Activated CD8-positive, alpha-beta memory T cell treated with anti-CD3 and anti-CD28 coated beads for 36 hours (primary cell): Measurements from ENCODE around the gene MYH15. TPM values are rescaled to one million over a fixed set of nuclear protein-coding genes. Genes with fewer than 3 reads are reported as not detected.

Source experiments
- total RNA-seq, 2 experiments: library from RNA; stranded (reverse); gene quantifications; one replicate each; pipeline ENCODE4 v1.2.3, GENCODE V29; 2021

MYH15 gene
- total RNA-seq, 2 experiments from 2014 or later: 0.11 to 0.17 TPM

Other genes with a start within 250 kb of the MYH15 start
- 1 to 10 TPM; 1.3 to 1.4 TPM for gene HHLA2, start 214.0 kb downstream of the MYH15 start, total RNA-seq
- 10 to 100 TPM; 50.1 to 50.9 TPM for gene CIP2A, start 78.8 kb upstream of the MYH15 start, total RNA-seq
- gene DZIP3, start 79.1 kb upstream of the MYH15 start, total RNA-seq: 10 to 100 TPM in 1 of 2 experiments, 1 to 10 TPM in 1; 8.7 to 10.4 TPM
- not detected for gene RETNLB, start 246.8 kb upstream of the MYH15 start, total RNA-seq